ENCODE measurements around the gene SERPINB7.
"Not testable (repeated sequence)": the region's sequence is repeated elsewhere in the genome, so short reads cannot be mapped to it uniquely, and the experiment has no call there.

SERPINB7 gene
- total RNA-seq = 0 reads per million in 3 experiments

GRCh38 chr18:63775166-63775730, at the start of gene SERPINB7:
Gene SERPINB7, plus strand, starts transcription at chr18:63775418. Its CDS starts 6,955 bp downstream, at chr18:63782373.
- no peak for DNase-seq

GRCh38 chr18:63725682-63726480, 49.3 kb upstream of the SERPINB7 start:
- DNase-seq = no peak

- no peak for DNase-seq
Measured at GRCh38 chr18:63730773-63731172, 44.4 kb upstream of the SERPINB7 start.

- DNase-seq = no peak
Measured at GRCh38 chr18:63731215-63731614, 44.0 kb upstream of the SERPINB7 start.

GRCh38 chr18:63736876-63737275, 38.3 kb upstream of the SERPINB7 start:
- DNase-seq = no peak

GRCh38 chr18:63741769-63742168, 33.4 kb upstream of the SERPINB7 start:
- no peak for DNase-seq

GRCh38 chr18:63747006-63747405, 28.2 kb upstream of the SERPINB7 start:
- DNase-seq = no peak

GRCh38 chr18:63749489-63749888, 25.7 kb upstream of the SERPINB7 start:
- DNase-seq = no peak

- DNase-seq = no peak
Measured at GRCh38 chr18:63752636-63753035, 22.6 kb upstream of the SERPINB7 start.

- DNase-seq = no peak
Measured at GRCh38 chr18:63753676-63754075, 21.5 kb upstream of the SERPINB7 start.

GRCh38 chr18:63757541-63757940, 17.7 kb upstream of the SERPINB7 start:
- no peak for DNase-seq

GRCh38 chr18:63758615-63759240, 16.5 kb upstream of the SERPINB7 start:
- no peak for DNase-seq

GRCh38 chr18:63759786-63760185, 15.4 kb upstream of the SERPINB7 start:
- DNase-seq = not testable (repeated sequence)

GRCh38 chr18:63762518-63762917, 12.7 kb upstream of the SERPINB7 start:
- no peak for DNase-seq

GRCh38 chr18:63763831-63764600, 11.2 kb upstream of the SERPINB7 start:
- DNase-seq = no peak

GRCh38 chr18:63765837-63766236, 9.4 kb upstream of the SERPINB7 start:
- DNase-seq = no peak

GRCh38 chr18:63773551-63773950, 1.7 kb upstream of the SERPINB7 start:
- no peak for DNase-seq

GRCh38 chr18:63774511-63774910, 707 bp upstream of the SERPINB7 start:
- DNase-seq = no peak

GRCh38 chr18:63779386-63779785, 4.2 kb downstream of the SERPINB7 start:
- DNase-seq = no peak

- DNase-seq = no peak
Measured at GRCh38 chr18:63783394-63783793, 8.2 kb downstream of the SERPINB7 start.

- no peak for DNase-seq
Measured at GRCh38 chr18:63784787-63785452, 9.7 kb downstream of the SERPINB7 start.

GRCh38 chr18:63787673-63788072, 12.5 kb downstream of the SERPINB7 start:
- no peak for DNase-seq
